HL-60 (cell line): ENCODE results near the gene STS.

Source experiments
- DNase-seq, 2 experiments: peaks; one replicate each; pipeline ENCODE4 v3.0.0-alpha.2; 2010 to 2020; ENCODE audit warnings: low read depth in 1 of 2, low spot score in 1 of 2
- H3K27ac ChIP-seq: fragments of 250-450 bp; sonication (Bioruptor Pico); replicated peaks from 2 replicates; pipeline ENCODE4 v1.5.1; 2020; ENCODE audit warnings: mild to moderate bottlenecking, moderate library complexity
- H3K27me3 ChIP-seq: fragments of 250-450 bp; sonication (Bioruptor Pico); 2 replicates; pipeline ENCODE4 v1.5.1; 2021; ENCODE audit warnings: mild to moderate bottlenecking, moderate library complexity; ENCODE audit not compliant: insufficient read depth, poor library complexity, severe bottlenecking
- H3K4me3 ChIP-seq: replicated peaks from 2 replicates; pipeline ENCODE4 v1.5.1; 2011; ENCODE audit warnings: mild to moderate bottlenecking, control low read depth, low read length; ENCODE audit not compliant: insufficient read depth
- CTCF ChIP-seq: IDR thresholded peaks from one replicate; pipeline ENCODE4 v1.5.1; 2011; ENCODE audit warnings: low read length, control low read depth, inconsistent platforms; ENCODE audit not compliant: insufficient read depth
- GABPA ChIP-seq: IDR thresholded peaks from 2 replicates; pipeline ENCODE4 v1.6.1; 2012; ENCODE audit warnings: low read depth
- POLR2AphosphoS5 ChIP-seq: IDR thresholded peaks from 2 replicates; pipeline ENCODE4 v1.6.1; 2012; ENCODE audit warnings: low read depth
- REST ChIP-seq: IDR thresholded peaks from 2 replicates; pipeline ENCODE4 v1.6.1; 2012; ENCODE audit warnings: low read depth; ENCODE audit not compliant: insufficient replicate concordance
- SPI1 ChIP-seq: IDR thresholded peaks from 2 replicates; pipeline ENCODE4 v1.6.1; 2012; ENCODE audit warnings: low read depth, mild to moderate bottlenecking, borderline replicate concordance

STS gene

DNA sequence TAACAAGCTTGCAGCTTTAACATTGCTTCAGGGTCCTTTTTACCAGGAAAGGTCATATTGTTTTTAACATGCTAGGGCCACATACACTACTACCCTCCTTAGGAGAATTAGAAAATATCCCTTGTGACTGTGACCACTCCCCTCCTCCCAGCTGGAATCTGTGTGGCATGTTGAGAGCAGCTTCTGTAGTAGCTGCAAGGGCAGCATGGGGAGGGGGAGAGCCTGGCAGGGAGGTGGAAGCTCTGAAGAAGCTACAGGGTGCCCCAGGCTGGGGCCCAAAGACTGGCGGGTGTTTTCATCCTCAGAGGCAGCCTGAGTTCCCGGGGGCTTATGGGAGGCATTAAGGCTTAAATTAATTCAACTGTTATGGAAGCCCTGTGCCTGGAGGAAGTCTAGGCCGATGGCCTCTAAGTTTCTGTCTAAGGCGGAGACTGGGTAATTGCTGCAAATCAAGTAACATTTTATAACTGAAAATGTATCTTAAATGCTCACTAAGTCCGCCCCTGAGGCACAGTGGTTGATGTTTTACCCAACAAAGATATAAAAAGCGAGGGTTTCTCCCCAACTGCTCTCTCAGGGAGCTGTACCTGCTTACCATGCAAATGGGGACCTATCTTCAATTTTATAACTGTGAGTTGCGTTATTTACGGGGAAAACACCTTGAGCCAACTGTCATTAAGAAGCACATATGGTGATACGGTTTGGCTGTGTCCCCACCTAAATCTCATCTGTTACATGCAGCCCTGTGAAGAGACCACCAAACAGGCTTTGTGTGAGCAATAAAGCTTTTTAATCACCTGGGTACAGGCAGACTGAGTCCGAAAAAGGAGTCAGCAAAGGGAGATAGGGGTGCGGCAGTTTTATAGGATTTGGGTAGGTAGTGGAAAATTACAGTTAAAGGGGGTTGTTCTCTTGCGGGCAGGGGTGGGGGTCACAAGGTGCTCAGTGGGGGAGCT, 37.4 kb upstream of the STS start:
- no peak overlapping the region for H3K4me3 ChIP-seq
- DNase-seq = no peak
- no peak overlapping the region for H3K27ac ChIP-seq
- TF ChIP-seq SPI1 = no peak
- TF ChIP-seq CTCF = no peak
- TF ChIP-seq REST = no peak
- no peak for TF ChIP-seq GABPA
- no peak for TF ChIP-seq POLR2AphosphoS5
- no peaks in the 10 kb centered on the region for H3K27me3 ChIP-seq

DNA sequence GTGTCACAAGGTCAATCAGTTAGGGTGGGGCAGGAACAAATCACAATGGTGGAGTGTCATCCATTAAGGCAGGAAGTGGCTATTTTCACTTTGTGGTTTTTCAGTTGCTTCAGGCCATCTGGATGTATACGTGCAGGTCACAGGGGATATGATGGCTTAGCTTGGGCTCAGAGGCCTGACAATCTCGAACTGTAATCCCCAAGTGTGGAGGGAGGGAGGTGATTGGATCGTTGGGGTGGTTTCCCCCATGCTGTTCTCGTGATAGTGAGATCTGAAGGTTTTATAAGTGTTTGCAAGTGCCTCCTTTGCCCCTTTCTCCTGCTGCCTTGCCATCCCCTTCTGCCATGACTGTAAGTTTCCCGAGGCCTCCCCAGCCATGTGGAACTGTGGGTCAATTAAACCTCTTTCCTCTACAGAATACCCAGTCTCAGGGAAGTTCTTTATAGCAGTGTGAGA, 36.7 kb upstream of the STS start:
- Histone ChIP-seq H3K27ac (no peak overlapping the region), H3K27me3 (no peaks in the 10 kb centered on the region), H3K4me3 (no peak overlapping the region)
- TF ChIP-seq POLR2AphosphoS5 (no peak), SPI1 (no peak), GABPA (no peak), CTCF (no peak)
- peak in 1 of 2 experiments; percentile 9 for DNase-seq

GRCh38 chrX:7111518-7111917, 36.0 kb upstream of the STS start:
- no peaks in the 10 kb centered on the region for H3K27me3 ChIP-seq
- H3K27ac ChIP-seq = no peak overlapping the region
- no peak overlapping the region for H3K4me3 ChIP-seq
- TF ChIP-seq CTCF (no peak), POLR2AphosphoS5 (no peak), SPI1 (no peak), REST (no peak), GABPA (no peak)
- DNase-seq = no peak
